WTC11 (cell line): ENCODE measurements around the gene ISCA2. TPM values are rescaled to one million over a fixed set of nuclear protein-coding genes. Genes with fewer than 3 reads are reported as not detected.

Experiments used
- ATAC-seq: fragments of 200-7000 bp; cut with Tn5 transposase; 2 replicates; pipeline ENCODE4 v1.10.0; 2021; ENCODE audit warnings: mild to moderate bottlenecking, moderate library complexity
- CTCF ChIA-PET: fragments of 300-600 bp; sonication (Branson Sonifier 250); formaldehyde crosslinking; loops from one replicate; lab custom pipeline; 2021; ENCODE audit warnings: antibody characterized with exemption; lab: Charles Lee
- POLR2A ChIA-PET: fragments of 350-600 bp; sonication (Branson Sonifier 250); formaldehyde crosslinking; loops from one replicate; lab custom pipeline; 2021; ENCODE audit warnings: antibody characterized with exemption; lab: Charles Lee
- DNase-seq: peaks from one replicate; pipeline ENCODE4 v3.0.0; 2021; ENCODE audit warnings: low spot score
- H3K27ac Mint-ChIP-seq: 2 replicates; pipeline ENCODE4 v1.8.0; 2021; ENCODE audit warnings: mixed read lengths
- H3K27me3 Mint-ChIP-seq: 2 replicates; pipeline ENCODE4 v1.8.0; 2021; ENCODE audit warnings: low read depth, mild to moderate bottlenecking, moderate library complexity, mixed read lengths
- H3K36me3 Mint-ChIP-seq: 2 replicates; pipeline ENCODE4 v1.8.0; 2021; ENCODE audit warnings: mixed read lengths
- H3K4me1 Mint-ChIP-seq: 2 replicates; pipeline ENCODE4 v1.8.0; 2022; ENCODE audit warnings: mixed read lengths
- H3K4me3 Mint-ChIP-seq: 2 replicates; pipeline ENCODE4 v1.8.0; 2021; ENCODE audit warnings: mild to moderate bottlenecking, moderate library complexity, mixed read lengths
- H3K9me3 Mint-ChIP-seq: 2 replicates; pipeline ENCODE4 v1.8.0; 2021; ENCODE audit warnings: mixed read lengths
- AFF4 ChIP-seq: sonication (generic); formaldehyde crosslinking; IDR thresholded peaks from 2 replicates; pipeline ENCODE4 v1.8.1; 2023; ENCODE audit warnings: mild to moderate bottlenecking, missing genetic modification reagents, borderline replicate concordance
- CREB1 ChIP-seq: sonication (generic); formaldehyde crosslinking; IDR thresholded peaks from 2 replicates; pipeline ENCODE4 v1.8.0; 2023; ENCODE audit warnings: mild to moderate bottlenecking, missing genetic modification reagents
- CREM ChIP-seq: sonication (generic); formaldehyde crosslinking; IDR thresholded peaks from 2 replicates; pipeline ENCODE4 v1.8.1; 2022; ENCODE audit warnings: mild to moderate bottlenecking, missing genetic modification reagents, moderate library complexity
- E2F5 ChIP-seq: sonication (generic); formaldehyde crosslinking; IDR thresholded peaks from 2 replicates; pipeline ENCODE4 v1.8.1; 2022; ENCODE audit warnings: mild to moderate bottlenecking, moderate library complexity, missing genetic modification reagents
- FOXJ3 ChIP-seq: sonication (generic); formaldehyde crosslinking; IDR thresholded peaks from 2 replicates; pipeline ENCODE4 v1.9.0; 2021; ENCODE audit warnings: missing genetic modification reagents, mild to moderate bottlenecking, borderline replicate concordance
- FOXK1 ChIP-seq: sonication (generic); formaldehyde crosslinking; IDR thresholded peaks from 2 replicates; pipeline ENCODE4 v1.8.0; 2022; ENCODE audit warnings: mild to moderate bottlenecking, moderate library complexity, missing genetic modification reagents
- FOXP4 ChIP-seq: sonication (generic); formaldehyde crosslinking; IDR thresholded peaks from 2 replicates; pipeline ENCODE4 v1.8.0; 2022; ENCODE audit warnings: mild to moderate bottlenecking, missing genetic modification reagents
- IRF1 ChIP-seq: sonication (generic); formaldehyde crosslinking; IDR thresholded peaks from 2 replicates; pipeline ENCODE4 v1.8.0; 2023; ENCODE audit warnings: missing genetic modification reagents
- MXD4 ChIP-seq: fragments of 250-450 bp; sonication (Bioruptor Pico); IDR thresholded peaks from 2 replicates; pipeline ENCODE4 v1.8.0; 2021; ENCODE audit warnings: mild to moderate bottlenecking, moderate library complexity, borderline replicate concordance
- NFYB ChIP-seq: sonication (generic); formaldehyde crosslinking; conservative IDR thresholded peaks from 2 replicates; pipeline ENCODE4 v1.8.0; 2022; ENCODE audit warnings: low read depth, missing genetic modification reagents
- NR2C2 ChIP-seq: sonication (generic); formaldehyde crosslinking; IDR thresholded peaks from 2 replicates; pipeline ENCODE4 v1.8.0; 2022; ENCODE audit warnings: mild to moderate bottlenecking, missing genetic modification reagents
- NR3C1 ChIP-seq: sonication (generic); formaldehyde crosslinking; conservative IDR thresholded peaks from 2 replicates; pipeline ENCODE4 v1.8.1; 2023; ENCODE audit warnings: low read depth, mild to moderate bottlenecking, missing genetic modification reagents
- SMAD4 ChIP-seq: sonication (generic); formaldehyde crosslinking; IDR thresholded peaks from 2 replicates; pipeline ENCODE4 v1.8.0; 2022; ENCODE audit warnings: mild to moderate bottlenecking, missing genetic modification reagents
- SP1 ChIP-seq: sonication (generic); formaldehyde crosslinking; conservative IDR thresholded peaks from 2 replicates; pipeline ENCODE4 v1.8.1; 2022; ENCODE audit warnings: missing genetic modification reagents
- TEAD4 ChIP-seq: sonication (generic); formaldehyde crosslinking; IDR thresholded peaks from 2 replicates; pipeline ENCODE4 v1.8.0; 2022; ENCODE audit warnings: mild to moderate bottlenecking, missing genetic modification reagents
- TP53 ChIP-seq: sonication (generic); formaldehyde crosslinking; IDR thresholded peaks from 2 replicates; pipeline ENCODE4 v1.8.1; 2023; ENCODE audit warnings: mild to moderate bottlenecking, missing genetic modification reagents
- USF2 ChIP-seq: sonication (generic); formaldehyde crosslinking; IDR thresholded peaks from 2 replicates; pipeline ENCODE4 v1.8.1; 2023; ENCODE audit warnings: mild to moderate bottlenecking, missing genetic modification reagents, moderate library complexity
- ZNF219 ChIP-seq: sonication (generic); formaldehyde crosslinking; IDR thresholded peaks from 2 replicates; pipeline ENCODE4 v1.8.0; 2023; ENCODE audit warnings: missing genetic modification reagents, mild to moderate bottlenecking, borderline replicate concordance
- ZNF416 ChIP-seq: fragments of 250-450 bp; sonication (Bioruptor Pico); IDR thresholded peaks from 2 replicates; pipeline ENCODE4 v1.9.0; 2021; ENCODE audit warnings: mild to moderate bottlenecking, inconsistent platforms
- ZNF671 ChIP-seq: fragments of 250-450 bp; sonication (Bioruptor Pico); IDR thresholded peaks from 2 replicates; pipeline ENCODE4 v1.8.0; 2021; ENCODE audit warnings: mild to moderate bottlenecking
- total RNA-seq: library from RNA; stranded (reverse); gene quantifications from 3 replicates; pipeline ENCODE4 v1.2.3, GENCODE V29; 2021

Gene ISCA2
- total RNA-seq, 1 experiment from 2014 or later, result 50.1 TPM

- no peak for ATAC-seq
- TF ChIP-seq TP53 (no peak), NR2C2 (CRISPR knock-in tag) (no peak), IRF1 (CRISPR knock-in tag) (no peak)
- TF ChIP-seq, all 79 proteins: peak for 0
- H3K4me3 Mint-ChIP-seq, result no peak overlapping the region
- no peak for DNase-seq
- ChIA-PET POLR2A (no interaction called here), CTCF (interaction anchor here (1.0 to 1.7 kb wide), 3 partner anchors 12 to 179 kb away, joined by 3 to 6 read pairs (median 5); no protein-coding TSS in a partner anchor)
- peaks cover 4% of the 10 kb centered on the region for H3K36me3 Mint-ChIP-seq
- 0 out of 2 replicates have a peak, but pooled peaks cover 2% of the 10 kb centered on the region for H3K4me1 Mint-ChIP-seq
- H3K9me3 Mint-ChIP-seq, result no peaks in the 10 kb centered on the region
- no peaks in the 10 kb centered on the region for H3K27me3 Mint-ChIP-seq
- no peak overlapping the region for H3K27ac Mint-ChIP-seq
These were observed 23.7 kb upstream of the ISCA2 start for GRCh38 chr14:74469548-74470518.

GRCh38 chr14:74472601-74473000, 21.0 kb upstream of the ISCA2 start:
- peaks cover 15% of the 10 kb centered on the region for H3K36me3 Mint-ChIP-seq
- ChIA-PET CTCF (no interaction called here), POLR2A (interaction anchor here (0.6 kb wide), 1 partner anchor 221 kb away, joined by 3 read pairs; no protein-coding TSS in a partner anchor)
- DNase-seq (no peak), ATAC-seq (no peak)
- no peak overlapping the region for H3K27ac Mint-ChIP-seq
- H3K4me1 Mint-ChIP-seq, result peaks cover 7% of the 10 kb centered on the region
- TF ChIP-seq ZNF416 (CRISPR knock-in tag) (no peak), CREB1 (CRISPR knock-in tag) (no peak), ZNF219 (CRISPR knock-in tag) (no peak), SP1 (CRISPR knock-in tag) (no peak), FOXJ3 (CRISPR knock-in tag) (no peak), TEAD4 (no peak), FOXP4 (CRISPR knock-in tag) (no peak), AFF4 (CRISPR knock-in tag) (no peak), IRF1 (CRISPR knock-in tag) (no peak)
- H3K27me3 Mint-ChIP-seq, result no peaks in the 10 kb centered on the region
- no peak overlapping the region for H3K4me3 Mint-ChIP-seq
- H3K9me3 Mint-ChIP-seq, result no peaks in the 10 kb centered on the region

GRCh38 chr14:74474376-74474775, 19.2 kb upstream of the ISCA2 start:
- ATAC-seq, result no peak
- no peak for DNase-seq
- ChIA-PET POLR2A (no interaction called here), CTCF (no interaction called here)
- TF ChIP-seq NR3C1 (CRISPR knock-in tag), result no peak
- TF ChIP-seq NFYB, result no peak
- no peak for TF ChIP-seq E2F5 (CRISPR knock-in tag)
- TF ChIP-seq CREM (CRISPR knock-in tag), result no peak
- TF ChIP-seq USF2 (CRISPR knock-in tag), result no peak
- no peak for TF ChIP-seq MXD4 (CRISPR knock-in tag)
- TF ChIP-seq CREB1 (CRISPR knock-in tag), result no peak
- no peak for TF ChIP-seq SMAD4 (CRISPR knock-in tag)
- TF ChIP-seq ZNF671 (CRISPR knock-in tag), result no peak
- TF ChIP-seq FOXK1, result no peak
- H3K4me1 Mint-ChIP-seq, result peaks cover 5% of the 10 kb centered on the region
- no peak overlapping the region for H3K27ac Mint-ChIP-seq
- H3K4me3 Mint-ChIP-seq, result no peak overlapping the region
- no peaks in the 10 kb centered on the region for H3K9me3 Mint-ChIP-seq
- H3K27me3 Mint-ChIP-seq, result no peaks in the 10 kb centered on the region
- H3K36me3 Mint-ChIP-seq, result peaks cover 15% of the 10 kb centered on the region
